Amniotic stem cell (primary cell): ENCODE results near the gene MAJIN.
A peak's percentile ranks its signal among the peaks of the same experiment; 100 is the strongest.
"Not testable (repeated sequence)": the region's sequence is repeated elsewhere in the genome, so short reads cannot be mapped to it uniquely, and the experiment has no call there.

Experiments used
- DNase-seq: peaks from one replicate; lab custom pipeline; 2025; lab: John Stamatoyannopoulos, UW

The MAJIN gene, protein sequence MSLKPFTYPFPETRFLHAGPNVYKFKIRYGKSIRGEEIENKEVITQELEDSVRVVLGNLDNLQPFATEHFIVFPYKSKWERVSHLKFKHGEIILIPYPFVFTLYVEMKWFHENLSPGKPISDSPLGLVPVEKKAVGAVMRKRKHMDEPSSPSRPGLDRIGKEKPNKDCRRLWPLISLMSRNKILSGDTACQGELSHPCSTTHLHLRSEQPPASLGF

DNA sequence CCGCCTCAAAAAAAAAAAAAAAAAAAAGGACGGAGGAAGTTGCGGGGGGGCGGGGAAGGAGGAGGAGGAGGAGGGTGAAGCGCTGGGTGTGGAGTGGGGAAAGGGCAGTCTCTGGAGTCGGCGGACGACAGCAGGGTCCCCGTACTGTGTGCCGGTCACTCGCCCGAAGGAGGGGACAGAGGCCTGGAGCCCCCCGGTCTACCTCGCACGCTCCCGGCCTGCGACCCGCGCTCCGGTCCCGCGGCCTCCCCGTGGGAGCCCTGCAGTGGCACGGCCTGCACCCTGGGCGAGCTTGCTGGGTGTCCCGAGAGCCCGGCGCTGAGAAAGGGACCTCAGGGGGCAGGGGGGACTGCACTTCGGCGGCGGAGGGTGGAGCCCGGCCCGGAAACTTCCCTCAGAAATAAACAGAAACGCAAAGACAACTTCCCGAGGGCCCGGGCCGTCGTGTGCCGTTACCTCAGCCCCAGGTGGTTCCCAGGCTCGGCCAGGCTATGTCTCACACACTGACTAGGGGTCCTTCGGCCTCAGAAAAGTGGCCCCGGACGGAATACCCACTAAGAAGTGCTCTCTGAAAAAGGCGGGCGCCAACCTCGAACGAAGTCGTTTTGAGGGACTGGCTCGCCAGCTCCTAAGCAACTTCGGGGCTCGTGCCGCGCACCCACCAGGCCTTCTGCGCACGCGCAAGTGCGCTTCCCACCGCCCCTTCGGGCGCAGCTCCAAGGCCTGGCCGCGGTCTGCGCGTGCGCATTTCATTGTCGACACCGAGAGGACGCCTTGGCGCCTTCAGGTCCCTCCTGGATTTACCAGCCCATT, at the start of gene MAJIN:
TSS of gene MAJIN (minus strand) at position 688 of the 813 bp plus-strand sequence. CDS start 12,703 bp downstream, outside the sequence.
- DNase-seq = no peak

DNA sequence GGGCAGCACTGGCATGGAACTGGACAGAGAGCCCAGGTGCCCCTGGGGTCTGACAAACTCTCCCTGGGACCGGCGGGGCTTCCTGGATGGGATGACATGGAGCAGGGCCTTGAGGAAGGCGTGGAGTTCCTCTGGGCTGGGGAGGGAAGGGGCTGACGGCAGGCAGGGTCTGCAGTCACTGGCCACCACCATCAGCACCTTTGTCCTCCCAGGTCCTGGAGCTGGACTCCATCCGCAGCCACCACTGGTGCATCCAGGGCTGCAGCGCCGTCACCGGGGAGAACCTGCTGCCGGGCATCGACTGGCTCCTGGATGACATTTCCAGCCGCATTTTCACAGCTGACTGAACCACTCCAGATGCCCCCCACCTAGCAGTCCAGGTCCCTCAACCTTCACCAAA, 49.6 kb upstream of the MAJIN start:
- no peak for DNase-seq

DNA sequence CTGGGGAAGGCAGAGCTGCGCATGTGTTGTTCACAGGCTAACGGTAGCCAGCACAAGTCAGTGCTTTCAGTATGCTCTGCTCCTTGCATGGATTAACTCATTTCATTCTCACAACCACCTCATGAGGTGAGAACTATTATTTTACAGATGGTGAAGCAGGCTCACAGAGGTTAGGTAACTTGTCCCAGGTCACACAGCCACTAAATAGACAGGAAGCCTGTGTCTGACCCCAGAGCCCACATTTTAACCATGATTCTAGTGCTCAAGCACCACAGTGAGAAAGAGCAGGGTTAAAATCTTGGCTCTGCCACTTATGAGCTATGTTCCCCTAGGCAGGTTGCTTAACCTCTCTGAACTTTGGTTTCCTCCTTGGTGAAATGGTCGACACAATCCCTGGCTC, 49.1 kb upstream of the MAJIN start:
- DNase-seq = no peak

DNA sequence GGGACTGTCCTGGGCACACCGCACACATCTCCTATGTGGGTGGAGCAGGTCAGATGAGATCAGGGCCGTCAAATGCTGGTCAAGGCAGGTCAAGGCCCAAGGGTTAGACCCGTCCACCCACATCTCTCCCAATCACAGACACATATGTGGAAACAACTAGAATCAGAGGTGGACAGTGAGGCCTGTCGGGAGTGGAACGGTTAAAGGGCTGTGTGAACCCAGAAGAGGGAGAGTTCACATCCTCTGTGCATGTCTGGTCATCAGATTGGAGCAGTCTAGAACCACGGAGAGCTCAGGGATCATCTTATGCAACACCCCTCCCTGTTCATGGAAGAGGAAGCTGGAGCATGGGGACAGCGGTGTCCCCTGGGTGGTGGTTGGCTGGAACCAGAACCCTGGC, 47.9 kb upstream of the MAJIN start:
- no peak for DNase-seq

DNA sequence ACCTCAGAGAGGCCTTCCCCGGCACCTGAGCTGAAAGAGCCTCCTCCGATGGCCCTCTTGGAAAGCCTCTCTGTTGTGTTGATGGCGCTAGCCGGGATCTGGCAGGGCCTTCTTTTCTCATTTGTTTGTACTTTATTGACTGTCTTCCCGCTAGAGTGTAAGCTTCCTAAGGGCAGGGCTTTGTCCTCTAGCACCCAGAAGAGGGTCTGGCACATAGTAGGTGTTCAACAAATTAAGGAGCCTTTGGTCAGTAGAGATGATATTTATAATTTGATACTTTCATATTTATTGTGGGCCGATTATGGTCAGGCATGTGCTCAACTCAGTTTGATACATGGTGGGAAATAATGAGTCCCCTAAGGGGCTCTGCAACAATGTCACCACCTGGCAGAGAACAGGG, 46.0 kb upstream of the MAJIN start:
- DNase-seq = no peak

DNA sequence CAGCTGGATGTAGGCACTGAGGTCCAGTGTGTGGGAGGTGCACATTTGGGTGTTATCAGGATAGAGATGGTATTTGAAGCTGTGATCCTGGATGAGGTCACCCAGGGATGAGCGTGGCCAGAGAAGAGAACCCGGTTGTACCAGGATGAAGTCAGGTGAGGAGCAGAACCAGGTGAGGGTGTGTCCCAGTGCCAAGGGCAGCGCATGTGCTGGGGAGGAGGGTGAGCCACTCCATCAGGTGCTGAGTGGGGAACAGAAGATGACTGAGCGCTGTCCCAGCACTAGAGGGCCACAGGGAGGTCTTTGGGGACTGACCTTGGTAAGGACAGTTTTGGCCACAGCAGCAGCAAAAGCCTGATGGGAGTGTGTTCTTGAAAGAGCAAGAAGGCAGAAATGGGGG, 44.8 kb upstream of the MAJIN start:
- DNase-seq = no peak

DNA sequence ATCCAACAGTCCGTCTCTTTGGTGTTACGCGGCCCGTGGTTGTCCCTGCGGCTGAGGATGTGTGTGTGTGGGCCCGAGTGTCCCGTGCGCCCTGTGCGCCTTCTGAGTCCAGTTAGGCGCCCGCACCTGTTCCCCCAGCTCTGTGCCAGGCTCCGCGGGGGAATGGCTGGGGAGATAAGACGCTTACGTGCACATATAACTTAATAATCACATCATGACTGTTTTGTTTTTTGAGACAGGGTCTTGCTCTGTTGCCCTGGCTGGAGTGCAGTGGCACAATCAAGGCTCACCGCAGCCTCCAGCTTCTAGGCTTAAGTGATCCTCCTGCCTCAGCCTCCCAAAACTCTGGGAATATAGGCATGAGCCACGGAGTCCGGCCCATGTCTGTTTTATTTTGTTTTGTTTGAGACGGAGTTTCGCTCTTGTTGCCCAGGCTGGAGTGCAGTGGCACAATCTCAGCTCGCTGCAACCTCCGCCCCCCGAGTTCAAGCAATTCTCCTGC, 42.9 kb upstream of the MAJIN start:
- no peak for DNase-seq

DNA sequence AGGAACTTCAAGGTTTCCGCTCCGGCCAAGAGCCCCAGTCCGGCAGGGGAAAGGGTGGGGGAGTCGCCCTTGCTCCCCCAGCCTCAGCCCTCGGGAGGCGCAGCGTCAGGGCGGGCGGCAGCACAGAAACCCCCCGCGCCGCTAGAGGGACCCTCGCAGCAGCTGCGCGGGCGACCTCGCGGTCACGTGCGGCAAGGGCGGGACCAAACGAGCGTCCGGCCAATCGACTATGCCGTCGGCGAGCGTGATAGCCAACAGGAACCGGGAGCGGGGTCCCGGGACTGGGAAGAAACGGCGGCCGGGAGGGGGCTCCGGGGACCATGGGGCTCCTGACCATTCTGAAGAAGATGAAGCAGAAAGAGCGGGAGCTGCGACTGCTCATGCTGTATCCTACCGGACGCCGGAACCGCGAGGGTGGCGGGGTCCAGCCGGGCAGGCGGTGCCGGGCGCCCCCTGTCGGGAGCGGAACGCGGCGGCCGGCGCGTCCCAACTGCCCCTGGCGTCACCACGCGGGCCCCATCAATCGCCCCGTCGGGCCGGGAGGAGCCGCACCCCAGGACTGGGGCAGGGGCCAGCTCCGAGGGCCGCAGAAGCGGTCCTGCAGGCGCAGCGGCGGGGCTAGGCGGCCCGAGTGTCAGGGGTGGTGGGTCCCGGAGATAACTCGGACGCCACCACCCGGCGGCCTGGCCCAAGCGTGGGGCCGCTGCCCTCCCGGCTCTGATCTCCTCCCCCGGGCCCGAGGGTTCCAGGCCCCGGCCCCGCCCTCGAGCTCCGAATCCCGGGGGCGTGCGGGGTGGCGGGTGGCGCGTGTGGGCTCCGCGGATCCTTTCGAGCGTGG, 42.2 kb upstream of the MAJIN start, which contains the start of gene ARL2:
TSS of gene ARL2 (plus strand) at position 273 of the 838 bp plus-strand sequence. CDS start at position 321, 48 bp downstream.
- peak; percentile 64 for DNase-seq

DNA sequence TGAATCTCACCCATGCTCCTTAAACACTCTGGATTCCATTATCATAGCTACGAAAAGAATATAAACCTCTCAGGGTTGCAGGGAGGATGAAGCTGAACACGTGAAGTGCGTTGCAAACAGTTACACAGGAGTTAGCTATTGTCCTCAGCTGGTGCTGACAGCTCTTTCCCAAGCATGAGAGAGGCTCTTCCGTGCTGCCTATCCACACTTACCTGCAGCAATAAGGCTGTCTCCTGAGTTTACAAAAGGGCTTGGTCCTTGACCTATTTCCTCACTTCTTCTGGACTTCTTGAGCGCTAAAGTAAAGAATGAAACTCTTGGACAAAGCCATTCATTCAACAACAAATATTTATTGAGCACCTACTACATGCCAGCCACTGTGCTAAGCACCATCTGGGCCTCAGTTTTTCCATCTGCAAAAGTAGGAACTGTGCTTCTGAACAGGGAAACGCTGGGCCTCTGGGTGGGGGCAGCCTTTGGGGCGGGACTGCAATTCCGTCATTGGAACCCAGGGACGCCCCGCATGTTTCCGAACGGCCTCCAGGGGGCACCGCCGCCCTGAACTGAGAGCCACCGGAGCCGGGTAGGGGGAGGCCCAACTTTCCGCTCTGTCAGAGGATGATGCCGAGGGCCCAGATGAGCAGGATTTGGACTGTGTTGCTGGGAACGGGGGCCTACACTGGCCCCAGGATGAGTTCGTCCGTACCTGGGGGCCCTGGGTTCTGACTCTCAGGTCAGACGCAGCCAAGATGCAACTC, 41.4 kb upstream of the MAJIN start:
- peak; percentile 84 for DNase-seq

DNA sequence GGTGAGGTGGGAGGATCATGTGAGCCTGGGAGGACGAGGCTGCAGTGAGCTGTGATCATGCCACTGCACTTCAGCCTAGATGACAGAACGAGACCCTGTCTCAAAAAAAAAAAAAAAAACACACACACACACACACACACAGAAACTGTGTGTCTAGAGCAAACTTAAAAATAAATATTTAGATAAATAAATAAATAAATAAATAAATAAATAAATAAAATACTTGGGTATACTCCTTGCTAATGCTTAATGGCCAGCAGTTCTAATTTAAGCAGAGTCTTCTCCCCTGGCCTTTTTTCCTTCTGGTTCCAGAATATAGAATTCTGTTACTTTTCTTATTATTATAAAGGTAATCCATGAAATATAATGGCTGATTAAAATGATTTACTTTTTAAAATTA, 37.0 kb upstream of the MAJIN start:
- DNase-seq = no peak

DNA sequence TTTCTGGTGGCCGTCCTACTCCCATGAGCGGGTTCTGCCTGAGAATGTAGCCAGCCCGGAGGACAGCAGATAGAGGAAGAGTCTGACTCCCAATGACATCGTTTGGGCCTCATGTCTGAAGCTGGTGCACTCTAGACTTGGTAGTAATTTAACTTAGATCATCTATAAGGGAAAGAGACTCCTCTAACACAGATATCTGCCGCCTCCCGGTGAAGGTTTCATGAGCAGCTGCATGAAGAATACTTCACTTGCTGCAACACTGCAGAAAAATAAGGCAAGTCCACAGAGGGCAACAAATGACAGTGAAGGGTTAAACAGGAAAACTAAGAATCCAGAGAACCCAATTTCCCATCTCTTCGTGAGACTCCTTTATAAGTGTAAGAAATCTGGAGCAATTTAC, 36.1 kb upstream of the MAJIN start:
- no peak for DNase-seq

DNA sequence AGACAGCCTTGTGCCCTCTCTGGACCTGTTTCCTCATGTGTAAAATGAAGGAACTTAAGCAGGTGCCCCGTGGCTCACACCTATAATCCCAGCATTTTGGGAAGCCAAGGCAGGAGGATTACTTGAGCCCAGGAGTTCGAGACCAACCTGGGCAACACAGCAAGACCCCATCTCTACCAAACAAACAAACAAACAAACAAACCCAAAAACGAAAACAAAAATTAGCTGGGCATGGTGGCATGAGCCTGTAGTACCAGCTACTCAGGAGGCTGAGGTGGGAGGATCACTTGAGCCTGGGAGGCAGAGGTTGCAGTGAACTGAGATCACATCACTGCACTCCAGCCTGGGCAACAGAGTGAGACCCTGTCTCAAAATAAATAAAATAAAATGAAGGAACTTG, 32.1 kb upstream of the MAJIN start:
- not testable (repeated sequence) for DNase-seq

DNA sequence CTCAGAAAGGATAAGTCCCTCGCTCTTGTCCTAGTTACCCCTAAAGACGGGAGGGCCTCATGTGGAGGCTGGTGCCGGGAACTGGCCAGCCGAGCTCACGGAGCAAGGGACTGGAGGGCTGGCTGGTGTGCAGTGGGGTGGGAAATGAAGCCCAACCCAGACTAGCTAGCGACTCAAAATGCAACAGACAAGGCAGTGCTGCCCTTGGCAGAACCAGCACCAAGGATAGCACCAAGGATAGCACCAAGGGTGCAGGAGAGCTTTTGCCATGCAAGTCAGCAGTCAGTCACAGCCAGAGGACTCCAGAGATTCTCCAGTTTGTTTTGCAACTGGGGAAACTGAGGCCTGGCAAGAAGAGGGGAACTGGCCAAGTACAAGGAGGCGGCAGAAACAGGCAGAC, 31.4 kb upstream of the MAJIN start:
- DNase-seq = no peak

DNA sequence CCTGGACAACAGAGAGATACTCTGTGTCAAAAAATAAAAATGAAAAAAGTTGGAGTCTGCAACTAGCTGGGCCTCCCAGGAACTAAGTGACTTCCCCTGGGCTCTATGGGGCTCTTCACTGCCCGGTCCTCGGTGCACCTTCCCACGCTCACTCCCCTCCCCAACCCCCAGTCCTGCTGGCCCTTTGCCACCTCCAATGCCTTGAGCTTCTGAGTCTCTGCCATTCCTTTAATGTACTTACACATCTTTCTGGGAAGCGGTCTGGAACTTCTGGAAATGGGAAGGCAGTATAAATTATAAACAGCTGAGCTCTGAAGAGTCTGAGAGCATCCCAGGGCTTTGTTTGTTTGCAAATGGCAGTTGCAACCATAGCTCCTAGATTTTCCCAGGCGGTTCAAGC, 30.8 kb upstream of the MAJIN start:
- DNase-seq = no peak

DNA sequence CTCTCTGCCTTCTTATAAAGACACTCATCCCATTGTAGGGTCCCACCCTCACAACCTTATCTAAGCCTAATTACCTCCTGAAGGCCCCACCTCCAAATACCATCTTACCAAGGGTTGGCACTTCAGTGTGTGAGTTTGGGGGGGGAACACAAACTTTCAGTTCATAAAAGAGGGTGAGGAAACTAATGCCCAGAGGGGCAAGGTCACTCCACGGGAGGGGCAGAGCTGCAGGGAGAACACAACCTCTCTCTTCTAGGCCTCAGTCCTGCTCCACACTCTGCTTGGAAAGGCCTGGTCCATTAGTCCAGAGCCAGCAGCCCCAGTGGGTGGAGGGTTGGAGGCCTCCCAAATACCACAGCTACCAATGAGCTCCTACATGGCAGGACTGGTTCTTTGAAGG, 27.6 kb upstream of the MAJIN start:
- DNase-seq = no peak

DNA sequence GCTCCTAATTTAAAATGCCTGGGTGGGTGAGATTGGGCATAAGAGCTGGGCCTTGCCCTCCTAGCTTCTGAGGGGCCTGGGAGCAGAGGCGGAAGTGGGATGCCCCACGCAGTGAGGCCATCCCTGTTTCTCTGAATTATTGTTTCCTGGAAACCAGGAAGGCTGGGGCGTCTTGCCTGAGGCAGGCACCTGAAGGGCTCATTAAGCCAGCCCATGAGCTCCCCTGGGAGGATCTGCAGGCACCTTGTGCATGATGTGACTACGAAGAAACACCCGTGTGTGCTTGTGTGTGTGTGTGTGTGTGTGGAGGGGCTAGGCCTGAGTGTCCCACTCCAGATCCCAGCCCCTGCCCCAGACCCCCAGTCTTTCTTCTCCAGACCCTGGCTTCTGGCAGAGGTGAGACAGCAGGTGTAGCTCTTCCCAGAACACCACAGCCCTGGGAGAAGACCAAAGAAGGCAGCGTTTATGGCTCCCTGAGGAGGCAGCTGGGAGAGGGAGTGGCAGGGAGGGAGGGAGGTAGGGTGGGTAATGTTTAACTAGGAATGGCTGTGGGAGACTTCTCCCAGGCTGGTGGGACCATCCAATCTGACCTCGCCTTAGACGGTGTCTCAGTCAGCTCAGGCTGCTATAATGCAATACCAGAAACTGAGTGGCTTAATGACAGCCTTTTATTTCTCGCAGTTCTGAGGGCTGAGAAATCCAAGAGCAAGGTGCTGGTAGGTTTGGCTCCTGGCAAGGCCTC, 27.0 kb upstream of the MAJIN start:
- no peak for DNase-seq

DNA sequence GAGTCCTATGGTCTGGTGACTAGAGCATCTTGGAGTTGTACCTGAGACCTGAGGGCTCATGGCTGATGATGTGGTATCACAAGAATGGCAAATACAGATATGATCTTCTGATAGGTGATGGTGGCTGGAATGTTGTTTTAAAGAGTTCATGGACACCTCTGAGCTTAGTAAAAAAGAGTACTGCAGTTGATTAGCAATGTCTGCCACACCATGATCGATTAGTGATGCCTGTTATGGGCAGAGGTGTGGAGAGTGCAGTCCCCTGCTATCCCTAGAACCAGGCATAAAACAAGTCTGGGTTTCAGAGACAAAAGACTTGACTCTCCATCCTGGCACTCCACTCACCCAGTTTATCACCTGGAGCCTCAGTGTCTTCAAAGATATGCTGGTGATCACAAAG, 26.2 kb upstream of the MAJIN start:
- no peak for DNase-seq

DNA sequence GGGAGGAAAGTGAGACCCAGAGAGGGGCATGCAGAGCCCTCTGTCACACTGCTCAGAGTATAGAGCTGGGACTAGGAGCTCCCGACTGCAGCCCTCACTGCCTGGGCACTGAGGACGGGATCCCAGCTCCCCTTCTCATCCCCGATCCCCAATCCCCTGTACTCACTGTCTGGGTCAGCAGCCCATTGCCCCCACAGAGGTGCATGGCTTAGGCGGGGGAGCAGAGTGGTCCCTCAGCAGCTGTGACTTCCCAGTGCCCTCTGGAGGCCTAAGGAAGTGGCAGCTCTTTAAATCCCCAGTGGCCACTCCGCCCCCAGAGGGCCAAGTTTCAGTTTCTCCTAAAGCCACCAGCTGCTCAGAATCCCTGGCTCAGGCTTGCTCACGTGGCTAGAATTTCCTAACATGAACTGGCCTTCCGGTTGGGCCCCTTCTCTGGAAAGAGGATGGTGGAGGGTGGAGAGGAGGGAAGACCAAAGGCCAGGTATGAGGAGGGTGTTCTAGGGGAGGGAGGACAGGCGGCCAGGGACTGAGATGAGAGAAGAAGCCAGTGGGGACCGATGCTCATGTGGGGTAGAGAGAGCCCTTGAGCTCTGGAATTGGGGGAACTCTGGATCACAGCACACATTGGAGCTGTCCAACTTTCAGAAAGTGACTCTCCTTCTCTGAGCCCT, 24.9 kb upstream of the MAJIN start, which contains the start of gene BATF2:
TSS of gene BATF2 (minus strand) at position 262 of the 671 bp plus-strand sequence. CDS start at position 205, 57 bp downstream.
- no peak for DNase-seq

DNA sequence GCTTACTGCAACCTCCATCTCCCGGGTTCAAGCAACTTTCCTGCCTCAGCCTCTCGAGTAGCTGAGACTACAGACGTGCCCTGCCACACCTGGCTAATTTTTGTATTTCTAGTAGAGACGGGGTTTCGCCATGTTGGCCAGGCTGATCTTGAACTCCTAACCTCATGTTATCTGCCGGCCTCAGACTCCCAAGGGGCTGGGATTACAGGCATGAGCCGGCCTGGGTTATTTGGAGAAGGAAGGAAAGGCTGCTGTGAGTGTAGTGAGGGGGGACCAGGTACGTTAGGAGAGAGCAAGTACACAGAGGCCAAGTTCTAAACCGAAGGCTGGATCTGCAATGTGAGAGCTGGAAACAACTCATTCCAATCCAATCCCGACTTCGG, 24.4 kb upstream of the MAJIN start:
- no peak for DNase-seq

DNA sequence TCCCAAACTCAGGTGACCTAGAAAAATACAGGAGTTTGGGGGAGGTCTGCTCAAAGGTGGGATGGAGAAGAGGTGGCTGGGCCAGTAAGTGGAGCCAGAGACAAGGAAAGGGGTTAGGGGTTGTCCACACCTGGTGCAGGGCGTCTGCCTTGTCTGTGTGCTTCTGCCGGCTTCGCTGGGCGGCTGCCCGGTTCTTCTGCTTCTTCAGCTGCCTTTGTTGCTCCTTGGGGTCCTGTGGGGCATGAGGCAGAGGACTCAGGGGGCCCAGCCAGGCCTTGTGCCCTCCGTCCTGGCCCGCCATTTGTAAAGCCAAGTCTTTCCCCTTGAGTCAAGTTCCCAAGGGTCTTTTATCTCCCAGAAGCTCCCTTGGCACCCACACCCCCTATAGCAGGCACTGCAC, 22.4 kb upstream of the MAJIN start:
- DNase-seq = no peak
